Parathyroid adenoma (tissue), 2 donors: ENCODE measurements around the gene ACOT8.

ENCODE experiments used
- H2AFZ ChIP-seq: fragments of 300-600 bp; sonication (generic); one replicate; pipeline ENCODE4 v1.7.0; 2017; ENCODE audit warnings: antibody characterized with exemption, mild to moderate bottlenecking
- H3K27ac ChIP-seq: fragments of 300-600 bp; sonication (generic); one replicate; pipeline ENCODE4 v1.7.0; 2017
- H3K27me3 ChIP-seq: fragments of 300-600 bp; sonication (generic); one replicate; pipeline ENCODE4 v1.7.0; 2017; ENCODE audit warnings: low read length; ENCODE audit not compliant: control insufficient read depth, insufficient read depth
- H3K36me3 ChIP-seq: fragments of 300-600 bp; sonication (generic); one replicate; pipeline ENCODE4 v1.7.0; 2017; ENCODE audit warnings: low read length; ENCODE audit not compliant: control insufficient read depth, insufficient read depth
- H3K4me1 ChIP-seq: fragments of 300-600 bp; sonication (generic); one replicate; pipeline ENCODE4 v1.7.0; 2017; ENCODE audit warnings: control low read depth
- H3K4me2 ChIP-seq: fragments of 300-600 bp; sonication (generic); one replicate; pipeline ENCODE4 v1.7.0; 2017; ENCODE audit warnings: low read length
- H3K4me3 ChIP-seq: fragments of 300-600 bp; sonication (generic); one replicate; pipeline ENCODE4 v1.7.0; 2017; ENCODE audit warnings: low read depth, low read length
- H3K79me2 ChIP-seq: fragments of 300-600 bp; sonication (generic); one replicate; pipeline ENCODE4 v1.7.0; 2017; ENCODE audit warnings: control low read depth
- H3K9ac ChIP-seq: fragments of 300-600 bp; sonication (generic); one replicate; pipeline ENCODE4 v1.7.0; 2017; ENCODE audit warnings: mild to moderate bottlenecking
- H3K9me3 ChIP-seq: fragments of 300-600 bp; sonication (generic); one replicate; pipeline ENCODE4 v1.7.0; 2017; ENCODE audit warnings: low read length; ENCODE audit not compliant: control insufficient read depth
- TF ChIP-seq, protein P1 (sequence below): fragments of 300-600 bp; sonication (generic); IDR thresholded peaks from one replicate; pipeline ENCODE4 v1.7.0; 2017; ENCODE audit warnings: antibody characterized with exemption, mild to moderate bottlenecking
- donor health status: primary hyperparathyroidism.

ACOT8 gene

DNA sequence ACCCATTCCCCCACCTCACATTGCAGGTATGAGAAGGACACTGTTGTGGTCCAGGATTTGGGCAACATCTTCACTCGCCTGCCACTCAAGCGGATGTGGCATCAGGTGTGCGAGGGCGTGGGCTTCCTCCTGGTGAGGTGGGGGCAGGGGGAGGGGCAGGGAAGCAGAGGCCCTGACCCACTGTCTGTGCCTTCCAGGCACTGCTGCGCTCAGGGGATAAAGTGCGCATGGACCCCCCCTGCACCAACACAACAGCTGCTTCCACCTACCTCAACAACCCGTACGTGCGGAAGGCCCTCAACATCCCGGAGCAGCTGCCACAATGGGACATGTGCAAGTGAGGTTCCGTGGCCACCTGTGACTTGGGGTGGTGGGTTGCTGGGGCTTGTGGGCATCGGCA, 37.6 kb upstream of the ACOT8 start:
- Histone ChIP-seq H3K36me3 (no peaks in the 10 kb centered on the region), H3K79me2 (no peaks in the 10 kb centered on the region), H3K4me2 (no peak overlapping the region), H3K27me3 (no peaks in the 10 kb centered on the region), H3K9me3 (no peaks in the 10 kb centered on the region), H3K27ac (no peak overlapping the region), H3K4me3 (no peak overlapping the region), H2AFZ (no peak overlapping the region), H3K9ac (no peak overlapping the region), H3K4me1 (peaks cover 3% of the 10 kb centered on the region)
- TF ChIP-seq, protein P1, sequence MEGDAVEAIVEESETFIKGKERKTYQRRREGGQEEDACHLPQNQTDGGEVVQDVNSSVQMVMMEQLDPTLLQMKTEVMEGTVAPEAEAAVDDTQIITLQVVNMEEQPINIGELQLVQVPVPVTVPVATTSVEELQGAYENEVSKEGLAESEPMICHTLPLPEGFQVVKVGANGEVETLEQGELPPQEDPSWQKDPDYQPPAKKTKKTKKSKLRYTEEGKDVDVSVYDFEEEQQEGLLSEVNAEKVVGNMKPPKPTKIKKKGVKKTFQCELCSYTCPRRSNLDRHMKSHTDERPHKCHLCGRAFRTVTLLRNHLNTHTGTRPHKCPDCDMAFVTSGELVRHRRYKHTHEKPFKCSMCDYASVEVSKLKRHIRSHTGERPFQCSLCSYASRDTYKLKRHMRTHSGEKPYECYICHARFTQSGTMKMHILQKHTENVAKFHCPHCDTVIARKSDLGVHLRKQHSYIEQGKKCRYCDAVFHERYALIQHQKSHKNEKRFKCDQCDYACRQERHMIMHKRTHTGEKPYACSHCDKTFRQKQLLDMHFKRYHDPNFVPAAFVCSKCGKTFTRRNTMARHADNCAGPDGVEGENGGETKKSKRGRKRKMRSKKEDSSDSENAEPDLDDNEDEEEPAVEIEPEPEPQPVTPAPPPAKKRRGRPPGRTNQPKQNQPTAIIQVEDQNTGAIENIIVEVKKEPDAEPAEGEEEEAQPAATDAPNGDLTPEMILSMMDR, result no peak

- no peak overlapping the region for H3K4me2 ChIP-seq
- no peaks in the 10 kb centered on the region for H3K79me2 ChIP-seq
- H3K27ac ChIP-seq, result no peak overlapping the region
- H3K4me3 ChIP-seq, result no peak overlapping the region
- H3K36me3 ChIP-seq, result no peaks in the 10 kb centered on the region
- H3K9ac ChIP-seq, result no peak overlapping the region
- H3K27me3 ChIP-seq, result no peaks in the 10 kb centered on the region
- no peak overlapping the region for H2AFZ ChIP-seq
- H3K4me1 ChIP-seq, result peaks cover 3% of the 10 kb centered on the region
- TF ChIP-seq, protein P1, result no peak
- H3K9me3 ChIP-seq, result no peaks in the 10 kb centered on the region
These were observed 36.6 kb upstream of the ACOT8 start for GRCh38 chr20:45893831-45894230.

DNA sequence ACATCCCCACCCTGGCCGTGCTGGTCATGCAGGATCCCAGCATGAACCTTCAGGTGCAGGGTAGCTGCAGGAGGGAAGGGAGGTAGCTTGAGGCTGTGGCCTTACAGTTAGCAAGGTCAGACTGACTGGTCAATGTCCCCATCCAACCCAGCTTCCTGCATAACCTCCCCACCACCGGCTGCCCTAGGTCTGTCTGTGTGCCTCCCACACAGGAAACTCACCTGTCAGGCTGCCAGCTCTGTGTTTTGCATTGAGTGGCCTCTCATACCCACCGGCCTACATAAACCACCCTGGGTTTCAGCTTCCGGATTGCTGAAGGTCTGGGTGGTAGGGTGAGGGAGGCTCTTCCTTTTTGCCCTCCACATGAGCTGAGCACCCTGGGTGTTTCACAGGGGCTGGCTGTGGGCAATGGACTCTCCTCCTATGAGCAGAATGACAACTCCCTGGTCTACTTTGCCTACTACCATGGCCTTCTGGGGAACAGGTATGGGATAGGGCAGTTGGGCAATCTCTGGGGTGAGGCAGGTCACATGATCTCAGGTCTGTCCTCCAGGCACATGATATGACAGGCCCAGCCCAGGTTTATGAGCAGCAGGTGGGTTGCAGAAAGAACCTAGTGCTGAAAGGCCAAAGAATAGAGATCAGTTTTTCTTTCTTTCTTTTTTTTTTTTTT, 35.8 kb upstream of the ACOT8 start:
- H3K27ac ChIP-seq, result no peak overlapping the region
- H3K79me2 ChIP-seq, result no peaks in the 10 kb centered on the region
- no peak overlapping the region for H2AFZ ChIP-seq
- H3K4me3 ChIP-seq, result no peak overlapping the region
- no peak overlapping the region for H3K9ac ChIP-seq
- H3K27me3 ChIP-seq, result no peaks in the 10 kb centered on the region
- no peaks in the 10 kb centered on the region for H3K9me3 ChIP-seq
- H3K36me3 ChIP-seq, result no peaks in the 10 kb centered on the region
- peaks cover 3% of the 10 kb centered on the region for H3K4me1 ChIP-seq
- H3K4me2 ChIP-seq, result no peak overlapping the region
- TF ChIP-seq, protein P1, result no peak

- H3K9ac ChIP-seq, result peak overlapping the region; percentile 25
- H3K4me1 ChIP-seq, result peaks cover 3% of the 10 kb centered on the region
- peak overlapping the region; percentile 97 for H3K4me2 ChIP-seq
- no peaks in the 10 kb centered on the region for H3K27me3 ChIP-seq
- no peaks in the 10 kb centered on the region for H3K36me3 ChIP-seq
- no peaks in the 10 kb centered on the region for H3K9me3 ChIP-seq
- no peak overlapping the region for H3K27ac ChIP-seq
- no peaks in the 10 kb centered on the region for H3K79me2 ChIP-seq
- TF ChIP-seq, protein P1, result peak; percentile 19
- peak overlapping the region; percentile 84 for H2AFZ ChIP-seq
- peak overlapping the region; percentile 92 for H3K4me3 ChIP-seq
These were observed 35.0 kb upstream of the ACOT8 start for GRCh38 chr20:45892049-45892825.
